GM12892 (cell line): ENCODE measurements around the gene NCAPH2.

ENCODE experiments used
- POLR2A ChIP-seq: IDR thresholded peaks from 2 replicates; pipeline ENCODE4 v1.6.1; 2011; ENCODE audit warnings: low read depth, low read length, control low read depth
- POLR2AphosphoS5 ChIP-seq: IDR thresholded peaks from 2 replicates; pipeline ENCODE4 v1.6.1; 2011; ENCODE audit warnings: low read depth, low read length, control low read depth
- TAF1 ChIP-seq: IDR thresholded peaks from 2 replicates; pipeline ENCODE4 v1.6.1; 2011; ENCODE audit warnings: low read depth, mild to moderate bottlenecking, control low read depth, low read length, borderline replicate concordance

GRCh38 chr22:50506611-50507420 is 1.2 kb upstream of the NCAPH2 start:
- TF ChIP-seq POLR2A (no peak), POLR2AphosphoS5 (no peak), TAF1 (no peak)
